Sigmoid colon (tissue), 7 donors: ENCODE measurements around the gene CCDC91. TPM values are rescaled to one million over a fixed set of nuclear protein-coding genes. Genes with fewer than 3 reads are reported as not detected.

ENCODE experiments used
- DNase-seq: peaks from one replicate; pipeline ENCODE4 v3.0.0-alpha.2; 2019
- H3K27ac ChIP-seq, 4 donors: fragments of 200-600 bp; sonication (generic); one replicate each; pipeline ENCODE4 v1.5.1; 2016 to 2019; ENCODE audit warnings: mild to moderate bottlenecking in 1 of 4
- H3K27me3 ChIP-seq, 3 donors: fragments of 200-600 bp; sonication (generic); one replicate each; pipeline ENCODE4 v1.5.1; 2019; ENCODE audit warnings: mild to moderate bottlenecking in 1 of 3
- H3K36me3 ChIP-seq, 4 donors: fragments of 200-600 bp; sonication (generic); one replicate each; pipeline ENCODE4 v1.5.1; 2016 to 2019
- H3K4me1 ChIP-seq, 4 donors: fragments of 200-600 bp; sonication (generic); one replicate each; pipeline ENCODE4 v1.5.1; 2017 to 2019
- H3K4me3 ChIP-seq, 4 donors: fragments of 200-600 bp; sonication (generic); one replicate each; pipeline ENCODE4 v1.5.1; 2017 to 2019; ENCODE audit warnings: mild to moderate bottlenecking in 2 of 4, moderate library complexity in 1 of 4
- H3K9me3 ChIP-seq, 4 donors: fragments of 200-600 bp in 3 of 4; sonication (generic) in 3 of 4; one replicate each; pipeline versions ENCODE4 v1.5.1 to v1.6.1; 2013 to 2019
- CTCF ChIP-seq, 4 experiments: fragments of 450-650 bp in 3 of 4; fragments of 200-600 bp in 1 of 4; IDR thresholded peaks; one replicate each; pipeline ENCODE4 v1.5.1; 2016 to 2019; ENCODE audit warnings: antibody characterized with exemption in 4 of 4, mild to moderate bottlenecking in 3 of 4, moderate library complexity in 2 of 4
- EP300 ChIP-seq, 4 donors: sonication (generic); formaldehyde crosslinking; IDR thresholded peaks; one replicate each; pipeline ENCODE4 v1.6.1; 2017; ENCODE audit warnings: antibody characterized with exemption in 4 of 4
- POLR2A ChIP-seq, 2 donors: fragments of 450-650 bp; IDR thresholded peaks; one replicate each; pipeline ENCODE4 v1.6.1; 2016; ENCODE audit warnings: antibody characterized with exemption in 2 of 2, mild to moderate bottlenecking in 2 of 2, moderate library complexity in 2 of 2
- POLR2AphosphoS5 ChIP-seq, 4 donors: sonication (generic); formaldehyde crosslinking; IDR thresholded peaks; one replicate each; pipeline ENCODE4 v1.6.1; 2017; ENCODE audit warnings: antibody characterized with exemption in 4 of 4
- WGBS, 2 donors: extraction: QIAGEN DNeasy Blood & Tissue Kit; methylation state at CpG; one replicate each; pipeline ENCODE4 v1.1.7; 2013; 5-methylcytosine and 5-hydroxymethylcytosine counted together
- intact Hi-C: fragments of 100-400 bp; cut with DNase I; formaldehyde crosslinking; loops from one replicate; pipeline ENCODE4 v1.15.1; 2023
- polyA plus RNA-seq, 3 donors: library from polyadenylated mRNA; stranded (reverse); fragments of 200-250 nt; gene quantifications; one replicate each; pipeline ENCODE4 v1.2.3, GENCODE V29; 2013
- total RNA-seq, 4 donors: library from RNA; depleted of rRNA; stranded (reverse); fragments of >200 nt; gene quantifications; one replicate each; pipeline ENCODE4 v1.1.0, GENCODE V29; 2016
- donor health status: healthy with polysubstance abuse.
- donor health status: Bipolar disorder and iron deficiency.
- donor health status: healthy.

Gene CCDC91
- total and polyA plus RNA-seq, 7 donors, result 12.4 to 85.7 (median 42.9) TPM

DNA sequence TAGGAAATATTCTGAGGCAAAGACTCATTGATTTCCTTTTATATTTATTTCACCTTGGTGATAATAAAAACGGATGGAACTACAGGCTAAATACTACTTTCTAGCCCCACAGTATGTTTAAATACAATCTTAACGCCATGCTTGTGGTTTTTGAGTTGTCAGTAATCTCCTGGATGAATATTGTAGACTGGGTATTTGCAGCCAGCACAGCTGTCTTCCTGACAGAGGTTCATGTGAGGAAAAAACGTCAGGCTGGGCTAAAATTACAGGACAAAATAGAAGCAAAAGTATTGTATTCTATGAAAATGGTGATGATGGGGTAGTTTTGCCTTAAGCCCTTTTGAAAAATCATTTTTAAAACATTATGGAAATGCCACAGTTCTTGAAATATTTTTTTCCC, 140.9 kb downstream of the CCDC91 start:
- WGBS, 2 donors, result 56 to 74% methylated on average over 3 of the region's 3 CpGs
- Histone ChIP-seq H3K4me3 (no peak overlapping the region), H3K4me1 (peaks cover 0 to 4% (median 1%) of the 10 kb centered on the region in 4 donors), H3K9me3 (no peaks in the 10 kb centered on the region), H3K27ac (no peak overlapping the region), H3K36me3 (no peaks in the 10 kb centered on the region), H3K27me3 (no peaks in the 10 kb centered on the region)
- intact Hi-C loops, result no loop called here
- TF ChIP-seq POLR2A (IDR thresholded peaks at IDR 0.05) (no peak), EP300 (IDR thresholded peaks at IDR 0.05) (no peak), CTCF (IDR thresholded peaks at IDR 0.05) (no peak), POLR2AphosphoS5 (IDR thresholded peaks at IDR 0.05) (no peak)
- DNase-seq, result no peak

DNA sequence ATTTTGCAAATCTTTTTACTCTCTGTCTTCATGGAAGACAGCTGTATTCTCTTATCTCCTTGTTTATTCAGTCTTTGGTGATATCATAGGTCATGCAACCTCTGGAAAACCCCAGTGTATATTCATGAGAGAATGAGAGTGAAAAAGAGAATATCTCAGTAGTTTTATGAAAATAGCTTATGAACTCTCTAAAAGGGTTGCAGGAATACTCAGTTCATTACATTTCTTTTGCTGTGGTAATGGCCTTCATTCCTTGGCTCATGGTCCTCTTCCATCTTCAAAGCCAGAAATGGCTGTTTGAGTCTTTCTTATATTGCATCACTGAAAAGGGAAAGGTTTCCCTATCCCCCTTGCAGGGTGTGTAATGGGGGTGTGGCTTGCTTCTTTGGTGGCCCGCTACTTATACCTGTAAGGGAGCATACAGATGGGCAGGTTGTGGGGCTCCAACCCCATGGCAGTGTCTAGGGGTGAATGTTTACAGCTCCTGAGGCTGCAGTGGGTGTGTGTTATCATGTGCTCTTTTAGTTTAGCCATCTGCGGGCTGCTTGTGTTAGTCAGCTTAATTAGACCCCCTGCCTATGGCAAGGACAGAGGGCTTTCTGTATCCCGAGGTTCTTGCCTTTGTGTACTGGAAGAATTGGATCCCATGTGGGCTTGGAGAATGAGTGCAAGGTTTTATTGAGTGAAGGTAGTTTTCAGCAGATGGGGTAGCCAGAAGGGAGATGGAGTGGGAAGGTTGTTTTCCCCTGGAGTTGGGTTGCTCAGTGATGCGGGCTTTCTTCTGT, 150.2 kb downstream of the CCDC91 start:
- no peaks in the 10 kb centered on the region for H3K36me3 ChIP-seq
- peaks cover 0 to 16% (median 4%) of the 10 kb centered on the region in 4 donors for H3K4me1 ChIP-seq
- no peaks in the 10 kb centered on the region for H3K27me3 ChIP-seq
- no peak overlapping the region for H3K27ac ChIP-seq
- H3K9me3 ChIP-seq, result no peaks in the 10 kb centered on the region
- WGBS, 2 donors, result 69 to 81% methylated on average over 4 of the region's 4 CpGs
- TF ChIP-seq CTCF (IDR thresholded peaks at IDR 0.05) (no peak), POLR2A (IDR thresholded peaks at IDR 0.05) (no peak), EP300 (IDR thresholded peaks at IDR 0.05) (no peak), POLR2AphosphoS5 (IDR thresholded peaks at IDR 0.05) (no peak)
- H3K4me3 ChIP-seq, result no peak overlapping the region
- intact Hi-C loops, result no loop called here
- no peak for DNase-seq

GRCh38 chr12:28343713-28344112, 153.5 kb downstream of the CCDC91 start:
- Histone ChIP-seq H3K27me3 (no peaks in the 10 kb centered on the region), H3K4me1 (peaks cover 0 to 7% (median 0%) of the 10 kb centered on the region in 4 donors), H3K9me3 (no peaks in the 10 kb centered on the region), H3K27ac (no peak overlapping the region), H3K4me3 (no peak overlapping the region), H3K36me3 (no peaks in the 10 kb centered on the region)
- no peak for TF ChIP-seq CTCF (IDR thresholded peaks at IDR 0.05)
- TF ChIP-seq POLR2A (IDR thresholded peaks at IDR 0.05), result no peak
- TF ChIP-seq POLR2AphosphoS5 (IDR thresholded peaks at IDR 0.05), result no peak
- TF ChIP-seq EP300 (IDR thresholded peaks at IDR 0.05), result no peak
- DNase-seq, result no peak
- intact Hi-C loops, result no loop called here
- WGBS, 2 donors, result 92 to 96% methylated on average over 1 of the region's 1 CpG

DNA sequence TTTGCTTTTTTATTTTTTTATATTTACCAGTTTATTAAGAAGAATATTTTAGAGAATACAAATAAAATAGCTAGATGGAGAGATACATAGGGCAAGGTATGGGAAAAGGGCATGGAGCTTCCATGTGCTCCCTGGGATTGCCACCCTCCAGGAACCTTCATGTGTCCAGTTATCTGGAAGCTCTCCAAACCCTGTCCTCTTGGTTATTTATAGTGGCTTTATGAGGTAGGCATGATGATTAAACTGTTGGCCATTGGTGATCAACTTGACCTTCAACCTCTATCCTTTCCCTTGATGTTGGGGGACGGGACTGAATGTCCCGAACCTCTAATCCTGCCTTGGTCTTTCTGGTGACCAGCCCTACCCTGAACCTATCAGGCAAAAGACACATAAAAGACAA, 156.3 kb downstream of the CCDC91 start:
- no peaks in the 10 kb centered on the region for H3K9me3 ChIP-seq
- H3K4me3 ChIP-seq, result no peak overlapping the region
- 96 to 100% methylated on average over 2 of the region's 2 CpGs for WGBS, 2 donors
- no peaks in the 10 kb centered on the region for H3K36me3 ChIP-seq
- H3K27ac ChIP-seq, result no peak overlapping the region
- H3K27me3 ChIP-seq, result no peaks in the 10 kb centered on the region
- peaks cover 0 to 17% (median 13%) of the 10 kb centered on the region in 4 donors for H3K4me1 ChIP-seq
- intact Hi-C loops, result no loop called here
- TF ChIP-seq POLR2AphosphoS5 (IDR thresholded peaks at IDR 0.05) (no peak), CTCF (IDR thresholded peaks at IDR 0.05) (no peak), EP300 (IDR thresholded peaks at IDR 0.05) (no peak), POLR2A (IDR thresholded peaks at IDR 0.05) (no peak)
- no peak for DNase-seq
